ENCODE measurements around the gene TMEM266.

- TF ChIP-seq SP1 (IDR thresholded peaks at IDR 0.05) (no peak), TARDBP (IDR thresholded peaks at IDR 0.05) (no peak), FOXM1 (IDR thresholded peaks at IDR 0.05; ENCODE audit: borderline replicate concordance) (no peak), ZNF384 (IDR thresholded peaks at IDR 0.05) (no peak), FOXK2 (IDR thresholded peaks at IDR 0.05) (no peak), ARNT (IDR thresholded peaks at IDR 0.05) (no peak), ELF4 (IDR thresholded peaks at IDR 0.05) (no peak), CTBP1 (IDR thresholded peaks at IDR 0.05; ENCODE audit: borderline replicate concordance) (no peak), BHLHE40 (IDR thresholded peaks at IDR 0.05; ENCODE audit: borderline replicate concordance) (no peak), NFRKB (IDR thresholded peaks at IDR 0.05) (no peak), PKNOX1 (IDR thresholded peaks at IDR 0.05) (no peak), SUZ12 (IDR thresholded peaks at IDR 0.05) (no peak), L3MBTL2 (conservative IDR thresholded peaks at IDR 0.05) (no peak)
These were observed 116.8 kb downstream of the TMEM266 start for GRCh38 chr15:76176487-76177085.
